MM.1S (cell line): ENCODE measurements around the gene HYDIN.

ENCODE experiments used
- DNase-seq: peaks from one replicate; pipeline ENCODE4 v3.0.0-alpha.2; 2015
- H2AFZ ChIP-seq: fragments of 300-600 bp; sonication (generic); 2 replicates; pipeline ENCODE4 v1.6.0; 2016; ENCODE audit warnings: antibody characterized with exemption, low read length
- H3F3A ChIP-seq: fragments of 300-600 bp; sonication (generic); 2 replicates; pipeline ENCODE4 v1.6.1; 2016; ENCODE audit warnings: mild to moderate bottlenecking, antibody characterized with exemption, low read length, moderate library complexity, mixed read lengths; ENCODE audit not compliant: insufficient read depth
- H3K27ac ChIP-seq: fragments of 300-600 bp; sonication (generic); 2 replicates; pipeline ENCODE4 v1.5.1; 2016; ENCODE audit warnings: mild to moderate bottlenecking, low read length
- H3K27me3 ChIP-seq: fragments of 300-600 bp; sonication (generic); replicated peaks from 2 replicates; pipeline ENCODE4 v1.6.0; 2016; ENCODE audit warnings: low read length; ENCODE audit not compliant: insufficient read depth
- H3K36me3 ChIP-seq: fragments of 300-600 bp; sonication (generic); replicated peaks from 2 replicates; pipeline ENCODE4 v1.6.1; 2016; ENCODE audit warnings: mild to moderate bottlenecking, low read length, mixed read lengths; ENCODE audit not compliant: insufficient read depth
- H3K4me1 ChIP-seq: fragments of 300-600 bp; sonication (generic); 2 replicates; pipeline ENCODE4 v1.6.1; 2016; ENCODE audit warnings: low read length, mixed read lengths
- H3K4me2 ChIP-seq: fragments of 300-600 bp; sonication (generic); 2 replicates; pipeline ENCODE4 v1.6.0; 2016; ENCODE audit warnings: low read depth, low read length
- H3K4me3 ChIP-seq: fragments of 300-600 bp; sonication (generic); 2 replicates; pipeline ENCODE4 v1.5.1; 2016; ENCODE audit warnings: low read length, mixed read lengths
- H3K79me2 ChIP-seq: fragments of 300-600 bp; sonication (generic); 2 replicates; pipeline ENCODE4 v1.6.1; 2016; ENCODE audit warnings: mixed run types, low read length, mixed read lengths
- H3K9ac ChIP-seq: fragments of 300-600 bp; sonication (generic); 2 replicates; pipeline ENCODE4 v1.6.1; 2016; ENCODE audit warnings: low read length, mixed read lengths
- H3K9me2 ChIP-seq: fragments of 300-600 bp; sonication (generic); replicated peaks from 2 replicates; pipeline ENCODE4 v1.6.1; 2016; ENCODE audit warnings: mild to moderate bottlenecking, low read length, mixed read lengths; ENCODE audit not compliant: insufficient read depth
- H3K9me3 ChIP-seq: fragments of 300-600 bp; sonication (generic); replicated peaks from 2 replicates; pipeline ENCODE4 v1.6.1; 2016; ENCODE audit warnings: mild to moderate bottlenecking, low read length, mixed read lengths; ENCODE audit not compliant: insufficient read depth
- H4K20me1 ChIP-seq: fragments of 300-600 bp; sonication (generic); 2 replicates; pipeline ENCODE4 v1.6.1; 2016; ENCODE audit warnings: mild to moderate bottlenecking, low read length, moderate library complexity, mixed read lengths; ENCODE audit not compliant: insufficient read depth
- EZH2 ChIP-seq: fragments of 300-600 bp; sonication (generic); optimal IDR thresholded peaks from 2 replicates; pipeline ENCODE3; 2017; ENCODE audit warnings: low read depth, mild to moderate bottlenecking, antibody characterized with exemption, low read length, mixed read lengths
- EZH2phosphoT487 ChIP-seq: fragments of 300-600 bp; sonication (generic); IDR thresholded peaks from 2 replicates; pipeline ENCODE4 v1.6.1; 2018; ENCODE audit warnings: antibody characterized with exemption, low read length
- TF ChIP-seq, protein P1 (sequence below): fragments of 300-600 bp; sonication (generic); IDR thresholded peaks from 2 replicates; pipeline ENCODE4 v1.5.1; 2016; ENCODE audit warnings: antibody characterized with exemption, low read length, mixed read lengths

HYDIN gene

DNA sequence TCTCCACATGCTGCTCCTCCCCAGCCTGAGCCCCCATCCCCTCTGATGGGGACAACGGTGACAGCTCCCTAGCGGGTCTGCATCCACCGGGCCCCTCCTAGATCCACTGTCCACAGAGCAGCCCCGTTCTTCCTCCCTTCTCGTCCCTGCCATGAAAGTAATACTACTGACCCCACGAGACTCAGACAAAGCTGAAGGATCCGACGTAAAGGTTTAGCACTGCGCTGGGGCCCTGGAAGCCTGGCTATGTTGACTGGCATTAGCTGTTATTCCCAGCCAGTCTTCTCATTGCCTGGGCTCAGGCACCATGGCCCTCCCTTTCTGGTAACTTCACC is 460.3 kb downstream of the HYDIN start:
- no peaks in the 10 kb centered on the region for H3F3A ChIP-seq
- no peak overlapping the region for H3K4me2 ChIP-seq
- H3K9me2 ChIP-seq, result no peaks in the 10 kb centered on the region
- H3K9me3 ChIP-seq, result no peaks in the 10 kb centered on the region
- no peaks in the 10 kb centered on the region for H3K4me1 ChIP-seq
- H4K20me1 ChIP-seq, result no peaks in the 10 kb centered on the region
- no peak overlapping the region for H3K4me3 ChIP-seq
- H3K9ac ChIP-seq, result no peak overlapping the region
- H3K27ac ChIP-seq, result no peak overlapping the region
- H3K27me3 ChIP-seq, result no peaks in the 10 kb centered on the region
- no peaks in the 10 kb centered on the region for H3K79me2 ChIP-seq
- TF ChIP-seq EZH2phosphoT487, result no peak
- TF ChIP-seq, protein P1, sequence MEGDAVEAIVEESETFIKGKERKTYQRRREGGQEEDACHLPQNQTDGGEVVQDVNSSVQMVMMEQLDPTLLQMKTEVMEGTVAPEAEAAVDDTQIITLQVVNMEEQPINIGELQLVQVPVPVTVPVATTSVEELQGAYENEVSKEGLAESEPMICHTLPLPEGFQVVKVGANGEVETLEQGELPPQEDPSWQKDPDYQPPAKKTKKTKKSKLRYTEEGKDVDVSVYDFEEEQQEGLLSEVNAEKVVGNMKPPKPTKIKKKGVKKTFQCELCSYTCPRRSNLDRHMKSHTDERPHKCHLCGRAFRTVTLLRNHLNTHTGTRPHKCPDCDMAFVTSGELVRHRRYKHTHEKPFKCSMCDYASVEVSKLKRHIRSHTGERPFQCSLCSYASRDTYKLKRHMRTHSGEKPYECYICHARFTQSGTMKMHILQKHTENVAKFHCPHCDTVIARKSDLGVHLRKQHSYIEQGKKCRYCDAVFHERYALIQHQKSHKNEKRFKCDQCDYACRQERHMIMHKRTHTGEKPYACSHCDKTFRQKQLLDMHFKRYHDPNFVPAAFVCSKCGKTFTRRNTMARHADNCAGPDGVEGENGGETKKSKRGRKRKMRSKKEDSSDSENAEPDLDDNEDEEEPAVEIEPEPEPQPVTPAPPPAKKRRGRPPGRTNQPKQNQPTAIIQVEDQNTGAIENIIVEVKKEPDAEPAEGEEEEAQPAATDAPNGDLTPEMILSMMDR, result no peak
- TF ChIP-seq EZH2, result no peak
- H2AFZ ChIP-seq, result no peak overlapping the region
- no peaks in the 10 kb centered on the region for H3K36me3 ChIP-seq
- DNase-seq, result no peak

GRCh38 chr16:70769761-70770160 is 460.8 kb downstream of the HYDIN start:
- H3K9me2 ChIP-seq, result no peaks in the 10 kb centered on the region
- H3K4me2 ChIP-seq, result no peak overlapping the region
- no peaks in the 10 kb centered on the region for H3K79me2 ChIP-seq
- no peaks in the 10 kb centered on the region for H3K4me1 ChIP-seq
- no peak overlapping the region for H2AFZ ChIP-seq
- TF ChIP-seq, protein P1, result no peak
- TF ChIP-seq EZH2, result no peak
- TF ChIP-seq EZH2phosphoT487, result no peak
- H3F3A ChIP-seq, result no peaks in the 10 kb centered on the region
- H3K36me3 ChIP-seq, result no peaks in the 10 kb centered on the region
- no peak overlapping the region for H3K4me3 ChIP-seq
- H3K27me3 ChIP-seq, result no peaks in the 10 kb centered on the region
- no peak for DNase-seq
- no peaks in the 10 kb centered on the region for H4K20me1 ChIP-seq
- H3K9ac ChIP-seq, result no peak overlapping the region
- no peaks in the 10 kb centered on the region for H3K9me3 ChIP-seq
- H3K27ac ChIP-seq, result no peak overlapping the region

DNA sequence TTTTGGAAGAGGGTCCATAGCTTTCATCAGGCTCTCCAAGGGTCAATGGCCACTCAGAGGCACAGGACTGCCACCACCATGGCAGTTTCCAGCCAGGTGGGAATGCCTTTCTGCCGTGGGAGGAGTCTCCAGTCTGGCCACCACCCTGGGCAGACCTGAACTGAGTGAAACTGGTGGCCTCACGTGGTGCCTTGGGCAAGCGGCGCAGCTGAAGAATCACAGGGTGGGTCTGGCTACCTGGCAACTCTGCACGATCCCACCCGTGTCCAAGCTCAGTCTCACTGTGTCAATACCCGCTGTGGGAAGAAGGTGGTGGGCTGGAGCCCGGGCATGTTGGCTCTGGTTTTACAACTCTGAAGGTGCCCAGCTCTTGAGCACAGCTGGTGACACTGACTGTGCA is 461.4 kb downstream of the HYDIN start:
- H3K4me2 ChIP-seq, result no peak overlapping the region
- H3K4me1 ChIP-seq, result no peaks in the 10 kb centered on the region
- TF ChIP-seq, protein P1, result no peak
- TF ChIP-seq EZH2 (no peak), EZH2phosphoT487 (no peak)
- no peak overlapping the region for H3K9ac ChIP-seq
- no peaks in the 10 kb centered on the region for H4K20me1 ChIP-seq
- no peak for DNase-seq
- H3K36me3 ChIP-seq, result no peaks in the 10 kb centered on the region
- no peak overlapping the region for H2AFZ ChIP-seq
- no peaks in the 10 kb centered on the region for H3K79me2 ChIP-seq
- H3K9me2 ChIP-seq, result no peaks in the 10 kb centered on the region
- no peak overlapping the region for H3K4me3 ChIP-seq
- H3K9me3 ChIP-seq, result no peaks in the 10 kb centered on the region
- H3K27me3 ChIP-seq, result no peaks in the 10 kb centered on the region
- no peak overlapping the region for H3K27ac ChIP-seq
- no peaks in the 10 kb centered on the region for H3F3A ChIP-seq

- Histone ChIP-seq H3K4me3 (no peak overlapping the region), H4K20me1 (no peaks in the 10 kb centered on the region), H2AFZ (no peak overlapping the region), H3K4me2 (no peak overlapping the region), H3K27me3 (no peaks in the 10 kb centered on the region), H3K9me3 (no peaks in the 10 kb centered on the region), H3F3A (no peaks in the 10 kb centered on the region), H3K9ac (no peak overlapping the region), H3K79me2 (no peaks in the 10 kb centered on the region), H3K9me2 (no peaks in the 10 kb centered on the region), H3K27ac (no peak overlapping the region), H3K4me1 (no peaks in the 10 kb centered on the region), H3K36me3 (no peaks in the 10 kb centered on the region)
- DNase-seq, result no peak
- no peak for TF ChIP-seq EZH2
- no peak for TF ChIP-seq EZH2phosphoT487
- TF ChIP-seq, protein P1, result no peak
Observed at GRCh38 chr16:70768203-70768580, 462.3 kb downstream of the HYDIN start.
